Measurements from ENCODE around the gene TMEM184A. TPM values are rescaled to one million over a fixed set of nuclear protein-coding genes. Genes with fewer than 3 reads are reported as not detected.

TMEM184A gene
- total and polyA plus RNA-seq, 2 of the 8 experiments (the other 6 are each of a cell fraction or from before 2014, with no cell fraction given), result 1.8 to 2.1 TPM

- Histone ChIP-seq H3K36me3 (ENCODE audit: control insufficient read depth in 2 of 4, insufficient read depth in 4 of 4, low read length in 3 of 4) (peaks cover 0 to 17% (median 0%) of the 10 kb centered on the region in 4 experiments; a peak in 4 of 8 replicates), H3K56ac (replicated peaks; ENCODE audit: insufficient read length, low read depth, low read length) (no peak overlapping the region), H2BK15ac (ENCODE audit: low read length) (no peak overlapping the region), H3K9me3 (ENCODE audit: insufficient read depth in 2 of 2, low read depth in 1 of 2, low read length in 1 of 2) (no peaks in the 10 kb centered on the region), H3K27me3 (replicated peaks in 1 of 4; ENCODE audit: control insufficient read depth in 3 of 4, extremely low read depth in 1 of 4, insufficient read depth in 3 of 4, low read length in 3 of 4) (no peaks in the 10 kb centered on the region), H3K4me3 (ENCODE audit: extremely low read depth in 1 of 4, insufficient read depth in 2 of 4, low read depth in 3 of 4, low read length in 4 of 4) (peak overlapping the region in 1 of 4 experiments; percentile 36; a peak in 2 of 8 replicates), H3K23me2 (ENCODE audit: low read depth, low read length) (no peaks in the 10 kb centered on the region), H3K23ac (ENCODE audit: insufficient read length) (no peak overlapping the region), H3K79me1 (ENCODE audit: low read depth, low read length) (peaks cover 17% of the 10 kb centered on the region), H4K91ac (replicated peaks; ENCODE audit: insufficient read length, low read length) (peak overlapping the region; percentile 97), H2BK20ac (ENCODE audit: low read length) (no peak overlapping the region), H3K27ac (ENCODE audit: low read depth, low read length) (peak overlapping the region; percentile 60), H2BK120ac (replicated peaks; ENCODE audit: low read depth, low read length) (no peak overlapping the region), H3K4me1 (replicated peaks in 1 of 4; ENCODE audit: control insufficient read depth in 3 of 4, insufficient read depth in 4 of 4, low read length in 3 of 4) (peaks cover 11 to 39% (median 27%) of the 10 kb centered on the region in 4 experiments; a peak in 6 of 7 replicates), H2AFZ (ENCODE audit: low read length) (no peak overlapping the region), H2AK5ac (ENCODE audit: low read depth, low read length) (no peak overlapping the region), H3K9ac (replicated peaks in 1 of 4; ENCODE audit: extremely low read depth in 1 of 4, low read depth in 3 of 4, low read length in 3 of 4) (peak overlapping the region in 2 of 4 experiments; percentile 4 to 41; a peak in 2 of 7 replicates), H3K14ac (ENCODE audit: insufficient read length) (no peak overlapping the region), H4K5ac (ENCODE audit: insufficient read length, low read depth, low read length) (no peak overlapping the region), H3K4me2 (ENCODE audit: insufficient read depth in 1 of 2, low read depth in 2 of 2, low read length in 2 of 2) (peak overlapping the region; percentile 4 to 63; a peak in 2 of 4 replicates), H3K4ac (replicated peaks; ENCODE audit: insufficient read length, low read depth, low read length) (peak overlapping the region; percentile 38), H3K18ac (ENCODE audit: extremely low read depth, low read length) (no peak overlapping the region; the same call in 1 of the 2 replicates), H2BK5ac (ENCODE audit: low read depth, low read length) (peak overlapping the region; percentile 86), H4K20me1 (replicated peaks in 1 of 2; ENCODE audit: control insufficient read depth in 1 of 2, insufficient read depth in 2 of 2, low read length in 2 of 2) (peaks cover 15 to 24% of the 10 kb centered on the region in 2 experiments), H3K79me2 (ENCODE audit: control insufficient read depth in 1 of 2, insufficient read depth in 2 of 2, low read length in 2 of 2) (peaks cover 0 to 64% of the 10 kb centered on the region in 2 experiments; a peak in 3 of 4 replicates), H4K8ac (ENCODE audit: extremely low read depth, insufficient read depth, low read length) (peak overlapping the region; percentile 92; the same call in 1 of the 2 replicates), H2BK12ac (ENCODE audit: low read depth, low read length) (peak overlapping the region; percentile 90; the same call in 1 of the 2 replicates)
- 36% methylated on average over 46 of the region's 52 CpGs; no CpG with 5 or more reads in 1 of the 2 experiments for WGBS, 2 experiments (ENCODE audit: extremely low coverage in 1 of 2, insufficient coverage in 1 of 2, insufficient read length in 1 of 2, insufficient replicate concordance in 2 of 2, low coverage in 1 of 2, low lambda C conversion rate in 2 of 2, missing lambda C conversion rate in 1 of 2)
- ChIA-PET CTCF (ENCODE audit: partially characterized antibody) (interaction anchor here (0.7 to 3.7 kb wide), 7 partner anchors 9 to 104 kb away, joined by 3 to 18 read pairs (median 7); partner anchors contain the start of gene TMEM184A), POLR2A (ENCODE audit: partially characterized antibody) (interaction anchor here (0.9 to 2.5 kb wide), 4 partner anchors 8 to 62 kb away, joined by 3 to 8 read pairs (median 3); no protein-coding TSS in a partner anchor)
- FAIRE-seq (no peak), DNase-seq (ENCODE audit: low read depth in 1 of 2, low spot score in 2 of 2) (peak in 1 of 2 experiments; percentile 71)
- no peak for TF ChIP-seq NRF1 (IDR thresholded peaks at IDR 0.05; ENCODE audit: low read depth, low read length)
- TF ChIP-seq ATF2 (IDR thresholded peaks at IDR 0.05; ENCODE audit: low read length), result no peak
- TF ChIP-seq PHF8 (conservative IDR thresholded peaks at IDR 0.05; ENCODE audit: low read depth, low read length), result no peak
- no peak for TF ChIP-seq KDM4A (IDR thresholded peaks at IDR 0.05; ENCODE audit: low read depth, low read length, severe bottlenecking)
- TF ChIP-seq ASH2L (IDR thresholded peaks at IDR 0.05; ENCODE audit: low read length), result no peak
- TF ChIP-seq ZNF274 (IDR thresholded peaks at IDR 0.05; ENCODE audit: borderline replicate concordance, extremely low read depth, low read length), result no peak
- TF ChIP-seq SIX5 (IDR thresholded peaks at IDR 0.05; ENCODE audit: low read depth, low read length), result no peak
- no peak for TF ChIP-seq CEBPB (IDR thresholded peaks at IDR 0.05; ENCODE audit: low read depth, low read length)
- TF ChIP-seq RAD21 (IDR thresholded peaks at IDR 0.05 in 1 of 2, conservative IDR thresholded peaks at IDR 0.05 in 1 of 2; ENCODE audit: low read depth in 2 of 2, low read length in 2 of 2), result no peak
Measured at GRCh38 chr7:1536743-1537534, 19.1 kb downstream of the TMEM184A start.
